SK-N-MC (cell line): Measurements from ENCODE around the gene ANGEL1.

Experiments used
- DNase-seq: peaks from one replicate; pipeline ENCODE4 v3.0.0-alpha.2; 2011; ENCODE audit warnings: low read depth, low spot score
- H3K27ac ChIP-seq: fragments of 200-600 bp; sonication (generic); 2 replicates; pipeline ENCODE4 v1.5.1; 2016; ENCODE audit warnings: mixed run types
- H3K36me3 ChIP-seq: fragments of 200-600 bp; sonication (generic); 2 replicates; pipeline ENCODE4 v1.6.1; 2017; ENCODE audit warnings: antibody characterized with exemption, low read length, mixed read lengths; ENCODE audit not compliant: insufficient read depth
- H3K4me3 ChIP-seq: fragments of 200-600 bp; sonication (generic); 2 replicates; pipeline ENCODE4 v1.5.1; 2016
- H3K9ac ChIP-seq: fragments of 200-600 bp; sonication (generic); 2 replicates; pipeline ENCODE4 v1.8.0; 2017; ENCODE audit warnings: mixed run types, mixed read lengths; ENCODE audit not compliant: insufficient read length
- H3K9me3 ChIP-seq: fragments of 200-600 bp; sonication (generic); 2 replicates; pipeline ENCODE4 v1.6.1; 2017; ENCODE audit warnings: low read depth, mild to moderate bottlenecking, antibody characterized with exemption, low read length, moderate library complexity, mixed read lengths
- EZH2 ChIP-seq: fragments of 200-600 bp; sonication (generic); IDR thresholded peaks from one replicate; pipeline ENCODE4 v1.6.1; 2017; ENCODE audit warnings: antibody characterized with exemption
- FOXP2 ChIP-seq: optimal IDR thresholded peaks from 2 replicates; pipeline ENCODE3; 2011; ENCODE audit warnings: mild to moderate bottlenecking, moderate library complexity; ENCODE audit not compliant: insufficient read depth; ENCODE audit errors: extremely low read length, control extremely low read depth
- POLR2AphosphoS5 ChIP-seq: IDR thresholded peaks from 2 replicates; pipeline ENCODE4 v1.6.1; 2012; ENCODE audit warnings: mild to moderate bottlenecking, low read depth, low read length, borderline replicate concordance

ANGEL1 gene

GRCh38 chr14:76812422-76813383 lies at the start of gene ANGEL1:
Gene ANGEL1 (minus strand): TSS chr14:76812882. CDS start chr14:76812827, 55 bp downstream.
- Histone ChIP-seq H3K27ac (peak within 1 kb of the TSS; percentile 58; the same call in 1 of the 2 replicates), H3K9ac (peak within 1 kb of the TSS; percentile 80), H3K4me3 (peak within 1 kb of the TSS; percentile 91), H3K9me3 (no peaks in the 10 kb centered on the region), H3K36me3 (peaks cover 8% of the 10 kb centered on the region; the same call in 1 of the 2 replicates)
- DNase-seq = peak; percentile 79
- TF ChIP-seq POLR2AphosphoS5 = peak; percentile 86
- TF ChIP-seq EZH2 = no peak
- no peak for TF ChIP-seq FOXP2

GRCh38 chr14:76861574-76862255 lies 49.0 kb upstream of the ANGEL1 start:
- no peak overlapping the region for H3K4me3 ChIP-seq
- no peak overlapping the region for H3K27ac ChIP-seq
- H3K9ac ChIP-seq = no peak overlapping the region
- no peak for DNase-seq
- no peaks in the 10 kb centered on the region for H3K36me3 ChIP-seq
- TF ChIP-seq FOXP2 = no peak
- no peak for TF ChIP-seq POLR2AphosphoS5
- no peak for TF ChIP-seq EZH2
- H3K9me3 ChIP-seq = no peaks in the 10 kb centered on the region

- Histone ChIP-seq H3K9ac (no peak overlapping the region), H3K27ac (no peak overlapping the region), H3K36me3 (no peaks in the 10 kb centered on the region), H3K9me3 (no peaks in the 10 kb centered on the region), H3K4me3 (no peak overlapping the region)
- no peak for DNase-seq
- TF ChIP-seq EZH2 = no peak
- no peak for TF ChIP-seq POLR2AphosphoS5
- TF ChIP-seq FOXP2 = no peak
Observed at GRCh38 chr14:76856769-76857168, 44.1 kb upstream of the ANGEL1 start.

GRCh38 chr14:76855066-76855465 lies 42.4 kb upstream of the ANGEL1 start:
- TF ChIP-seq FOXP2 (no peak), POLR2AphosphoS5 (no peak), EZH2 (no peak)
- H3K9ac ChIP-seq = no peak overlapping the region
- no peaks in the 10 kb centered on the region for H3K36me3 ChIP-seq
- DNase-seq = no peak
- H3K27ac ChIP-seq = no peak overlapping the region
- no peak overlapping the region for H3K4me3 ChIP-seq
- no peaks in the 10 kb centered on the region for H3K9me3 ChIP-seq

GRCh38 chr14:76848879-76849278 lies 36.2 kb upstream of the ANGEL1 start:
- H3K9ac ChIP-seq = no peak overlapping the region
- no peak for DNase-seq
- no peaks in the 10 kb centered on the region for H3K36me3 ChIP-seq
- TF ChIP-seq EZH2 (no peak), POLR2AphosphoS5 (no peak), FOXP2 (no peak)
- no peaks in the 10 kb centered on the region for H3K9me3 ChIP-seq
- no peak overlapping the region for H3K4me3 ChIP-seq
- no peak overlapping the region for H3K27ac ChIP-seq

- DNase-seq = no peak
- Histone ChIP-seq H3K9me3 (no peaks in the 10 kb centered on the region), H3K27ac (no peak overlapping the region), H3K4me3 (no peak overlapping the region), H3K36me3 (no peaks in the 10 kb centered on the region), H3K9ac (no peak overlapping the region)
- TF ChIP-seq FOXP2 (no peak), EZH2 (no peak), POLR2AphosphoS5 (no peak)
Observed at GRCh38 chr14:76846331-76847047, 33.8 kb upstream of the ANGEL1 start.

GRCh38 chr14:76844223-76844622 lies 31.5 kb upstream of the ANGEL1 start:
- no peak overlapping the region for H3K4me3 ChIP-seq
- DNase-seq = no peak
- TF ChIP-seq POLR2AphosphoS5 (no peak), EZH2 (no peak), FOXP2 (no peak)

GRCh38 chr14:76842414-76842813 lies 29.7 kb upstream of the ANGEL1 start:
- TF ChIP-seq EZH2 (no peak), POLR2AphosphoS5 (no peak), FOXP2 (no peak)
- H3K4me3 ChIP-seq = no peak overlapping the region
- no peak for DNase-seq
- H3K27ac ChIP-seq = no peak overlapping the region
- H3K9ac ChIP-seq = no peak overlapping the region
- no peaks in the 10 kb centered on the region for H3K9me3 ChIP-seq
- H3K36me3 ChIP-seq = no peaks in the 10 kb centered on the region

More at GRCh38 chr14:76844223-76844622, 31.5 kb upstream of the ANGEL1 start:
- Histone ChIP-seq H3K36me3 (no peaks in the 10 kb centered on the region), H3K9me3 (no peaks in the 10 kb centered on the region), H3K27ac (no peak overlapping the region), H3K9ac (no peak overlapping the region)
